ENCODE measurements around the gene HDAC7.
A peak's percentile ranks its signal among the peaks of the same experiment; 100 is the strongest.
"Not testable (repeated sequence)": the region's sequence is repeated elsewhere in the genome, so short reads cannot be mapped to it uniquely, and the experiment has no call there.

HDAC7 gene

GRCh38 chr12:47828008-47828975 lies 8.6 kb upstream of the HDAC7 start:
- DNase-seq: no peak

DNA sequence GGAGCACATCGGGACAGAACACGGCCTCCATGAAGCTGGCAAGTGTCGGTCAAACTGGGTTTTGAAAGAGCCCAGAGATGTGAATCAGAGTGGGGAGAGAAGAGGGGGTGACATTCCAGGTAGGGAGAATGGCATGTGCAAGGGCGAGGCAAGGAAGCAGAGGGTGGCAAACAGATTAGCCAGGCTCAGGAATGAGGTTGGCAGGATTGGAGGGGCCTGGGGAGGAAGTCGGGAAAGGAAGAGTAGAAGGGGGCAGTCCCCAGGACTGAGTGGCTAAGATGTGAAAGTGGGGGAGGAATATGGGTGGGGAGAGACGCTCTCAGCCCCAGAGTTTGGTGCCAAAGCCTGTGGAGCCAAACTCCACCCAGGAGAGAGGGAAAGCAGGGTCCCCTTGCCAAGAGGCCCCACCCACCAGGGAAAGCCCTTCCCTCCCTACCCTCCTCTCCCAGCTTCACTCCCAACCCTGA lies 5.5 kb upstream of the HDAC7 start:
- no peak for DNase-seq

GRCh38 chr12:47824635-47825034 lies 4.9 kb upstream of the HDAC7 start:
- DNase-seq: no peak

GRCh38 chr12:47824198-47824597 lies 4.5 kb upstream of the HDAC7 start:
- DNase-seq: no peak

DNA sequence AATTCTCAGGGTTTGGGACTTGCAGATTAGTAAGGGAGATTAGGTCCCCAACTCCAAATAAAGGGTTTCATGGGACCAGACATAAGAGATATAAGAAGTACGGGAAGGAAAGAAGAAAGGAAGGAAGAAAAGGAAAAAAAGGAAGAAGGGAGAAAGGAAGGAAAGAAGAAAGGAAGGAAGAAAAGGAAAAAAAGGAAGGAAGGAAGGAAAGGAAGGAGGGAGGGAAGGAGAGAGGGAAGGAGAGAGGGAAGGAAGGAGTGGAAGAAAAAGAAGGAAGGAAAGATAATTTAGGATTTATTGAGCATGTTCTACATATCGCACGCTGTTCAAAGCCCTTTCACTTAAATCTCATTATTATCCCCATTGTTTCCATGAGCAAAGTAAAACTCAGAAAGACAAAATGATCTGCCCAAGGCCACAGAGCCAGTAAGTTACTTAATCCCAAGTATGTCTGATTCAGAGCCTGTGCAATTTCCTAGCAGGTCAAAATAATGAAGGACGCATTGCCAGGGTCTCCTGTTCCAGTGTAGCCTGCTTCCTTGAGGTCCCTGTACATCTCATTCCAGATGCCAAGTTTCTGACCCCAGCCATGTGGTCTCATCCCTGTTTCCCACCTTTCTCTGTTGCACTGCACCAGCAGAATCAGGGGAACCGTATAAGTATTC lies 3.9 kb upstream of the HDAC7 start:
- no peak for DNase-seq

GRCh38 chr12:47822863-47823262 lies 3.2 kb upstream of the HDAC7 start:
- no peak for DNase-seq

DNA sequence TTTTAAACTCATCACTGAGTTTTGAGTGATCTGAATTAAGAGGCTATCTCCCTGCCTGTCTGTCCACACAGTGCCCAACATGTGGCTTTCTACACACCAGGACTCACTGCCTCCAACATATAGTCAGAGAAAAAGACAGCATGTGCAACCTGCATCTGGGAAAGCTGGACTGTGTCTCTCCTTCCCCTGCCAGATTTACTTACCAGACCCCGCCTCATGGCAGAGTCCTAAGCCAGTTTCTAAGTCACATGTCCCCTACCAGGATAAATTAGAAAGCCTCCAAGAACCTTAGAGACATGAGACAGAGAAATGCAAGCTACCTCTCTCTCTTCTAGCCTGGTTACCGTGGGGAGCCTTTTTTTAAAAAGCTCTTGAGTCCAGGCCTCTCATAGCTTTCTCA lies 2.7 kb upstream of the HDAC7 start:
- DNase-seq: no peak

DNA sequence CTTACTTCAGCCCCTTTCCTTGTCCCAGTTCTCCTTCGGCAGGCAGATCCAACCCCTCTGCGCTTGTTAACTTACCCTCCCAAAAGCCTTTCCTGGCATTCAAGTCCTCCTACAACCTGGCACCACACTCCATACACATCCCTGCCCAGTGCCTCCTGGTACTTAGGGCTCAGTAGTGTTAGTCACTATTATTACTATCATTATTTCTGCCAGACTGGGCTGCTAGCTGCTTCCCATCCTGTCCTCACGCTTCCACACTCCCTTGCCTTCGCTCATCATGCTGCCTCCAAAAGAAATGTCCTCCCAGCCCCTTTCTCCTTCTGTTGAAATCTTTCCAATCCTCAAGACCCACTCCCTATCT lies 1.6 kb upstream of the HDAC7 start:
- DNase-seq: no peak

GRCh38 chr12:47820631-47821345 lies 1.1 kb upstream of the HDAC7 start:
- peak; percentile 84 for DNase-seq

DNA sequence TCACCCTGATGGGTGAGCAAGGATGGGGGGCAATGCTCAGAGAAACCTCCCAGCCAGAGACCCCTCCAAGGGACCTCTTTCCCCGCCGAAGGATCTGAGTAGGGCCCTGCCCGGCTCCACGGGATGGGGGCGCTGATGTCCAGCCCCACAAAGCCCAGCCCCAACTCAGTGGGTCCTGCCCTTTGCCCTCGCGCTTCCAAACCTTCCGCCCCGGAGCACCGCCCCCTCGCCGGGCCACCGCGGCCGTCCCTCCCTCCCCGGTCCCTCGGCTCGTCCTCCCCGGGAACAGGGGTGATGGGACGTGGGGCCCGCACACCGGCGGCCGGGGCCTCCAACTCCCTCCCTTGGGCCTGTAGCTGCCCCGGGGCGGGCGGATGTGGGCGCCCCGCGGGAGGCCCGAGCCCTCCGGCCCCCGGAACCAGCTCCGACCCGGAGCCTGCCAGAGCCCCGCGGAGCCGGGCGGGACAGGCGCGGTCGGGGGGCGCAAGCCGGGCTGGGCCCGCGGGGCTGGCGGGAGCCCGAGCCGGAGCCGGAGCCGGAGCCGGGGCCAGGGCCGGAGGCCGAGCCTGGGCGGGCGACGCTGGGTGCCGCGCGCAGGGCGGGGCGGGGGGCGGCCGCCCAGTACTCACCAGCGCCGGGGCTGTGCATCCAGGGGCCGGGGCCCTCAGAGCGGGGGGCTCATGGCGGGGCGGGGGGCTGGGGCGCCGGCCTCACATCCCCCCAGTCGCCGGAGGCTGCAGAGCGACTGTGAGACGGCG lies 386 bp downstream of the HDAC7 start:
- no peak for DNase-seq

DNA sequence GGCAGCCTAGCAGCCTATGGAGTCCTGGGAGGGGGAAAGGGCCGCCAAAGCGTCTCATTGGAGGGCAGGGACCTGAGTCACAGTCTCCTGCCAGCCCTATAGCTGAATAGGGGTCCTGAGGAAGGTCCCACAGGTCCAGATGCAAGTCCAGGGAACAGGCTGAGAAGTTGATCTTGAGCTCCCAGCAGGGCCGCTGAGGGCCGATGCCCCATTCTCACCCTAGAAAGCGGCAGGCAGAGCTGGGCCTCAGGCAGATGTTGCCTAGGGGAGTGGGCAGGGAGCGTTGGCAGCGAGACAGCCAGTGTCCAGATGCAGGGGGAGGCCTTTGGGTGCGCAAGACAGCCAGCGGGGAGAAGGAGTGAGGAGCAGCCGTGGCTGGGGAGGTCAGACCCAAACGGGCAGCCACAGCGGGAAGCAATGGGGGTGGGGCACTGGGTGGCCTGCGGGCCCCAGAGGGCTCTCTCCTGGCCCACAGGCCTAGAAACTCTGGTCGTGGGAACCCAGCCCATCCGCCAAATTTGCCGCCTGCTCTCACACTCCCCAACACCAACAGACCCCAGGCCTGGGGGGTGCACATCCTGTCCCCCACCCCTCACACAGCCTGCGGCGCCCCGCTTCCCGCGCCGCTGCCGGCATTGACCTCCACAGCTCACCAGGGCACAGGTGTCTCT lies 1.1 kb downstream of the HDAC7 start:
- no peak for DNase-seq

DNA sequence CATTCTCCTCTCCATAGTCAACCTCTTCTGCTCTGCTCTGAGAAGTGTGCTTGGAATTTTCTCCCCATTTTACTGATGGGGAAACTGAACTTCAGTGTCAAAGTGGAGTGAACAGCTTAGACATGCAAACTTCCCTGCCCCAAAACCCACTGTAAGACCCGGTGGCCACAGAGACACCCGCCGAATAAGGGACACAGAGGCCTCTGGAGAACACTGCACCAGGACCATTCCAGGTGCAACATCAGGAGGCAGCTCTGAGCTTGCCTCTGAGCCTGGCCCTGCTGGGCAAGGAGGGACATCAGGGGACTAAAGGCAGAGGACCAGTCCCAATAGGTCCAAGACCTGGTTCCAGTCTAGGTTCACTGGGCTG lies 1.7 kb downstream of the HDAC7 start:
- no peak for DNase-seq

GRCh38 chr12:47817272-47818006 lies 2.3 kb downstream of the HDAC7 start:
- DNase-seq: no peak

GRCh38 chr12:47816403-47817271 lies 3.1 kb downstream of the HDAC7 start:
- no peak for DNase-seq

- not testable (repeated sequence) for DNase-seq
Measured at GRCh38 chr12:47815447-47815846, 4.3 kb downstream of the HDAC7 start.

DNA sequence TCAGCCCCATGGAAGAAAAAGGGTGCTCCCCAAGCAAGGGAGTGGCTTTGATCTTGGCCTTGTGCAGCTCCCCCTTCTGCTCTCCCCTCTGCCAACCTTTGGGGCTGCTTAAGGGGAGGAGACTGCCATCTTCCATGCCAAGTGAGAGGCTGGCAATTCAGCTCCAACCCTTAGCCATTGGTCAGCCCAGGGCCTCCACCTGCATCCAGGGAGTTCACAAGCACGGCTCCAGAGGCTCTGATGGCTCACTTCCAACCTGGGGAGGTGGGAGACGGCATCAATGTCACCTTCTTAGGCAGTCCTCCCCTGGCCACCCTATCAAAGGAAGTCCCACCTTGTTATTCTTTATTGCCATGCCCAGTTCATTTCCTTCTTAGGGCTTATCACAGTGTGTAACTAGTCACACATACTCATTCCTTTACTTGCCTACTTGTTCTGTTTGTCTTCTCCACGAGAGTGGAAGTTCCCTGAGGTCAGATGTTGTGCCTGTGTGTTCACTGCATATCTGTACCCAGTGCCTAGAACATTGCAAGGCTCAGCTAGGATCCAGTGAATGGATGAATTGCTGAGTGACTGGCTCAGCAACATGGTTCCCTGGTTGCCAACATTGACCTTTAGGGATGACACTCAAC lies 5.0 kb downstream of the HDAC7 start:
- no peak for DNase-seq

GRCh38 chr12:47813511-47814196 lies 6.0 kb downstream of the HDAC7 start:
- DNase-seq: no peak

GRCh38 chr12:47812797-47813510 lies 6.7 kb downstream of the HDAC7 start:
- peak; percentile 75 for DNase-seq
